SJSA1 (cell line): ENCODE data around the gene MST1. TPM values are rescaled to one million over a fixed set of nuclear protein-coding genes. Genes with fewer than 3 reads are reported as not detected.

Experiments
- DNase-seq, 2 experiments: peaks; one replicate each; pipeline ENCODE4 v3.0.0-alpha.2; 2015 to 2020; ENCODE audit warnings: low spot score in 2 of 2, low read depth in 1 of 2
- H3K27ac ChIP-seq: fragments of 250-450 bp; sonication (Bioruptor Pico); 2 replicates; pipeline ENCODE4 v1.5.1; 2020; ENCODE audit warnings: mild to moderate bottlenecking, moderate library complexity
- H3K27me3 ChIP-seq: fragments of 250-450 bp; sonication (Bioruptor Pico); replicated peaks from 2 replicates; pipeline ENCODE4 v1.5.1; 2020; ENCODE audit warnings: mild to moderate bottlenecking, moderate library complexity
- H3K36me3 ChIP-seq: fragments of 250-450 bp; sonication (Bioruptor Pico); 2 replicates; pipeline ENCODE4 v1.5.1; 2020; ENCODE audit warnings: mild to moderate bottlenecking
- H3K4me1 ChIP-seq: fragments of 250-450 bp; sonication (Bioruptor Pico); replicated peaks from 2 replicates; pipeline ENCODE4 v1.6.1; 2021; ENCODE audit warnings: mild to moderate bottlenecking
- H3K4me3 ChIP-seq: fragments of 250-450 bp; sonication (Bioruptor Pico); 2 replicates; pipeline ENCODE4 v1.5.1; 2020; ENCODE audit warnings: mild to moderate bottlenecking
- H3K9me3 ChIP-seq: fragments of 250-450 bp; sonication (Bioruptor Pico); replicated peaks from 2 replicates; pipeline ENCODE4 v1.5.1; 2020; ENCODE audit warnings: mild to moderate bottlenecking
- total RNA-seq: library from RNA; depleted of rRNA; stranded (reverse); fragments of >200 nt; shearing (Covaris generic); gene quantifications from 2 replicates; pipeline ENCODE4 v1.2.3, GENCODE V29; 2014

The MST1 gene
- total RNA-seq, 1 experiment from 2014 or later: 0.50 TPM

DNA sequence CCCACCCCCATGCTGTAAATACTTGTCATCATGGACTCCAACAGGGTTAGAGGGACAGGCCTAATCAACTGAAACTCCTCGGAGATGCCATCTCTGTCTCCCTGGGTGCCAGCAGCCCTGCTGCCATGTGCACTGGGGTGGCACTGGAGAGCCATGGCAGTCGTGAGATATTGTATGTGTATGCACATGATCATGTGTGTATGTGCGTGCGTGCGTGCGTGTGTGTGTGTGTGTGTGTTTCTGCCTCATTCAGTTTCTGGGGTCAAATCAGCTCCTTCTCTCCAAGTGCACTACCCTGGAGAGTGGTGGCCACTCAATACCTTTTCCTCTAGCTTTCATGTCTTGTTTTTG is 18.4 kb downstream of the MST1 start:
- Histone ChIP-seq H3K4me3 (no peak overlapping the region), H3K4me1 (peaks cover 24% of the 10 kb centered on the region), H3K36me3 (peaks cover 12% of the 10 kb centered on the region), H3K9me3 (no peaks in the 10 kb centered on the region), H3K27ac (no peak overlapping the region), H3K27me3 (no peaks in the 10 kb centered on the region)
- no peak for DNase-seq

DNA sequence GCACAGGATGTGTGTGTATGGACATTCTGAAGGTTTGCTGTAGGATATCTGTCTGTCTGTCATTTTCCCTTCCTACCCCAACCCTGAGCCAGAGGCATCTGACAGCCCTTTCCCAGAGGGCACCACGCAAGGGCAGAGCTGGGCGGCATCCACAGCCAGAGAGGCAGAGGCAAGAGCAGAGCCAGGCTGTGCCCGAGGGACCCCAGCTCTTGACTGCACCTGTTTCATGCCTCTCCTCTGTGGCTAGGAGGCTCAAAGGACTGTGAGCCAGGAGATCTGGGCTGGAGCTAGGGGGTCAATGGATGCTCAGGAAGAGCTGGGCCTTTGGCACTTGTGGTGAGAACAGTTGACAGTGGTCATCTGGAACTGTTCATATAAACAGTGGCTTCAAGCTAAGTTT is 19.9 kb downstream of the MST1 start:
- no peak for DNase-seq
- Histone ChIP-seq H3K27ac (no peak overlapping the region), H3K4me3 (no peak overlapping the region), H3K27me3 (no peaks in the 10 kb centered on the region), H3K9me3 (no peaks in the 10 kb centered on the region), H3K4me1 (peaks cover 17% of the 10 kb centered on the region), H3K36me3 (no peaks in the 10 kb centered on the region)

GRCh38 chr3:49668861-49669260 is 20.4 kb downstream of the MST1 start:
- no peaks in the 10 kb centered on the region for H3K27me3 ChIP-seq
- H3K4me1 ChIP-seq: peaks cover 17% of the 10 kb centered on the region
- H3K36me3 ChIP-seq: no peaks in the 10 kb centered on the region
- no peaks in the 10 kb centered on the region for H3K9me3 ChIP-seq
- no peak for DNase-seq
- no peak overlapping the region for H3K4me3 ChIP-seq
- no peak overlapping the region for H3K27ac ChIP-seq

- peaks cover 15% of the 10 kb centered on the region for H3K4me1 ChIP-seq
- H3K9me3 ChIP-seq: no peaks in the 10 kb centered on the region
- peak in 1 of 2 experiments; percentile 9 for DNase-seq
- H3K27me3 ChIP-seq: no peaks in the 10 kb centered on the region
- H3K36me3 ChIP-seq: no peaks in the 10 kb centered on the region
- H3K27ac ChIP-seq: no peak overlapping the region
- no peak overlapping the region for H3K4me3 ChIP-seq
Measured at GRCh38 chr3:49668414-49668797, 20.9 kb downstream of the MST1 start.

DNA sequence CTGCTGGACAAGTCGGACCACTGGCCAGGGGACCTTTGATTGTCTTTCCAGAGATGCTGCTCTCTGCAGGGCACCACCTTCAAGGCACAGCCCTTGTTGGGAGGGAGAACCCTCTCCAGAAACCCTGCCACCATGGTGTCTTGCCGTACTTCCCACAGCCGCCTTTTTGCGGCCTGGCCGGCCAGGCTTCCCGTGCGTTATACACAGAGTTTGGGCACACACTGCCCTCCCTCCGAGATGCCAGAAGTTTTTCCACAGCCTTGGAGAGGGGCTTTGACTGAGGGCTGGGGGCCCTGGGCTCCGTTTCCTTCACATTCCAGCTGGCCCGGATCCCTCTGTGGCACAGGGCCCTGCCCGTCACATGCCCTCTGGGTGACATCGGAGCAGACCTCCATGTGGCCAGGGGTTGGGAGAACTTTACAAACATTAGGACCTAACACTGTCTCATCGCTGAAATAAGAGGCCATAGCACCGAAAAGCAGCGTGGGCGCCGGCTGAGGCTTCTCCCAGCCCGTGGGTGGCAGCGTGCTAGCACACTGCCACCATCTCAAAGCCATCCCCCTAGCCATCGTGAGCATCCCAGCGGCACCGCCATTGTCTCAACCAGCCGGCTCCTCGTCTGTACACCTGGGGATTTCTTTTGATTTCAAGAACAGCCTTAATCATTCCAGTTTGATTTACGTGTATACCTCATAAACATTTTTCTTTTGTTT is 21.4 kb downstream of the MST1 start:
- Histone ChIP-seq H3K4me1 (peaks cover 11% of the 10 kb centered on the region), H3K27me3 (no peaks in the 10 kb centered on the region), H3K36me3 (no peaks in the 10 kb centered on the region), H3K9me3 (no peaks in the 10 kb centered on the region), H3K27ac (no peak overlapping the region), H3K4me3 (no peak overlapping the region)
- no peak for DNase-seq

DNA sequence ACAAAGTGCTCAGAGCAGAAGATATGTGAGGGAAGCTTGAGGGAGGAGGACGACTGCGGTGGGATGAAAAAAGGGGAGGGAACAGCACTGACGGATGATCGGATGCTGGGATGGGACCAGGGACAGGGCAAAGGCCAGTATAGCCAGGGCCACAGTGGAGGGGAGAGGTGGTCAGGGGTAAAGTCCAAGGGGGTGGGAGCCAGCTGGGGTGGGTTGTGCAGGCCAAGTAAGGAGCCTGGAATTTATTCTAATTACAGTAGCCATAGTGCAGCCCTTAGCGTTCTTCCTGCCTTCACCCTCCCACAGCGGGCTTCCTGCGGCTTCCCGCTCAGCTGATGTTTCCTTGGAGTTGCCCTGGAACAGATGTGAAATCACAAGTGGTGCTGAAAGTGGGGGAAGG is 22.7 kb downstream of the MST1 start:
- no peak for DNase-seq
- H3K9me3 ChIP-seq: no peaks in the 10 kb centered on the region
- no peak overlapping the region for H3K4me3 ChIP-seq
- no peak overlapping the region for H3K27ac ChIP-seq
- no peaks in the 10 kb centered on the region for H3K36me3 ChIP-seq
- H3K27me3 ChIP-seq: no peaks in the 10 kb centered on the region
- peaks cover 11% of the 10 kb centered on the region for H3K4me1 ChIP-seq

DNA sequence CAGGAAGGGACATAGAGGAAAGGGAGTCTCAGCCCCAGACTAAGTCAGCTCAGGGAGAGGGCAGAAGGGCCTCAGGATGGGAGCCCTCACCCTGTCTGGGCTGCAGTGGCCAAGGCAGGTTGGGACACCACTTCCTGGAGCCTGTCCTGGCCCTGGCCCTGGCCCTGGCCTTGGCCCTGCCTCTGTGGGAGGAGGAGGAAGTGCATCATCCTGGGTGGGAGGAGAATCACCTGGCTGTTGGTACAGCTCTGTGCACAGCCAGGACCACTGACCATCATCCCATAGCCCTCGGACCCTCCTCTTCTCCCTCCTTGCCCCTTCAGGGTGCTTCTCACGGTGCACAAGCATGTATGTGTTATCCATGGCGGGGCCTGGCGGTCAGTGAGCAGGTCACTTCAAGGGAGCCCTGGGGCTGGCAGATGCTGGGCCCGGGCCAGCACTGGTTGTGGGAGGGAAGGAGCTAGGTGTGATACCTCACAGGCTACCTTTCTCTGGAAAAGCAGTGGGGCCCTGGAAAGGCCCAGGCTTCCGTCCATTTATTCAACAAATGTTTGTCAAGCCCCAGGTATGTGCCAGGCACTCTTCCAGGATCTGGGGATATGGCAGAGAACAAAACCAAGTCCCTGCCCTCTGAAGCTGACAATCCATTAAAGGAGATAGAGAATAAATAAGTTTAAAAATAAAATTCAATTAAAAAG is 23.3 kb downstream of the MST1 start:
- Histone ChIP-seq H3K4me1 (peaks cover 11% of the 10 kb centered on the region), H3K4me3 (no peak overlapping the region), H3K27me3 (no peaks in the 10 kb centered on the region), H3K36me3 (no peaks in the 10 kb centered on the region), H3K9me3 (no peaks in the 10 kb centered on the region), H3K27ac (no peak overlapping the region)
- no peak for DNase-seq

- no peaks in the 10 kb centered on the region for H3K27me3 ChIP-seq
- DNase-seq: no peak
- H3K9me3 ChIP-seq: no peaks in the 10 kb centered on the region
- H3K4me1 ChIP-seq: peaks cover 10% of the 10 kb centered on the region
- no peak overlapping the region for H3K27ac ChIP-seq
- no peaks in the 10 kb centered on the region for H3K36me3 ChIP-seq
- no peak overlapping the region for H3K4me3 ChIP-seq
Measured at GRCh38 chr3:49664300-49664699, 25.0 kb downstream of the MST1 start.

- H3K4me1 ChIP-seq: peaks cover 6% of the 10 kb centered on the region
- no peaks in the 10 kb centered on the region for H3K27me3 ChIP-seq
- no peak for DNase-seq
- no peaks in the 10 kb centered on the region for H3K36me3 ChIP-seq
- H3K27ac ChIP-seq: no peak overlapping the region
- no peaks in the 10 kb centered on the region for H3K9me3 ChIP-seq
- H3K4me3 ChIP-seq: no peak overlapping the region
Measured at GRCh38 chr3:49663831-49664230, 25.4 kb downstream of the MST1 start.

DNA sequence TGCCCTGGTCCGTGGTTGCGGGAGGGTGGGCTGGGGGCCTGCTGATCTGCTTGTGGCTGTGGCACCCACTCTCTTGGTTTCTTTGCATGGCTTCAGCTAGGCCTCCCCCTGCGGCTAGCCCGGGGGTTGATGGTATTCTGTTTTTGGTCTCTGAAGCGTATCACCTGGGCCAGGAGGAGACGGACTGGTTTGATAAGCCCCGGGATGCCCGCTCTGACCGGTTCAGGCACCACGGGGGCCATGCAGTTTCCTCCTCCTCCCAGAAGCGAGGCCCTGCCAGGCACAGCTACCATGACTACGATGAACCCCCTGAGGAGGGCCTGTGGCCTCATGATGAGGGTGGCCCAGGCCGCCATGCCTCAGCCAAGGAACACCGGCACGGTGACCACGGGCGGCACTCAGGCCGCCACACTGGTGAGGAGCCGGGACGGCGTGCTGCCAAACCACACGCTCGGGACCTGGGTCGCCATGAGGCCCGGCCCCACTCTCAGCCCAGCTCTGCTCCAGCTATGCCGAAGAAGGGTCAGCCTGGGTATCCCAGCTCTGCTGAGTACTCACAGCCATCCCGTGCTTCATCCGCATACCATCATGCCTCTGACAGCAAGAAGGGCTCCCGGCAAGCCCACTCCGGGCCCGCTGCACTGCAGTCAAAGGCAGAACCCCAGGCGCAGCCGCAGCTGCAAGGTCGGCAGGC is 26.4 kb downstream of the MST1 start:
- DNase-seq: no peak
- Histone ChIP-seq H3K27ac (no peak overlapping the region), H3K27me3 (no peaks in the 10 kb centered on the region), H3K36me3 (no peaks in the 10 kb centered on the region), H3K9me3 (no peaks in the 10 kb centered on the region), H3K4me3 (no peak overlapping the region), H3K4me1 (no peaks in the 10 kb centered on the region)

GRCh38 chr3:49662021-49662420 is 27.3 kb downstream of the MST1 start:
- Histone ChIP-seq H3K4me3 (no peak overlapping the region), H3K27ac (no peak overlapping the region), H3K36me3 (no peaks in the 10 kb centered on the region), H3K9me3 (no peaks in the 10 kb centered on the region), H3K27me3 (no peaks in the 10 kb centered on the region), H3K4me1 (no peaks in the 10 kb centered on the region)
- DNase-seq: no peak

- Histone ChIP-seq H3K36me3 (no peaks in the 10 kb centered on the region), H3K27ac (no peak overlapping the region), H3K9me3 (no peaks in the 10 kb centered on the region), H3K27me3 (no peaks in the 10 kb centered on the region), H3K4me3 (no peak overlapping the region), H3K4me1 (no peaks in the 10 kb centered on the region)
- DNase-seq: no peak
Measured at GRCh38 chr3:49661281-49661680, 28.0 kb downstream of the MST1 start.

DNA sequence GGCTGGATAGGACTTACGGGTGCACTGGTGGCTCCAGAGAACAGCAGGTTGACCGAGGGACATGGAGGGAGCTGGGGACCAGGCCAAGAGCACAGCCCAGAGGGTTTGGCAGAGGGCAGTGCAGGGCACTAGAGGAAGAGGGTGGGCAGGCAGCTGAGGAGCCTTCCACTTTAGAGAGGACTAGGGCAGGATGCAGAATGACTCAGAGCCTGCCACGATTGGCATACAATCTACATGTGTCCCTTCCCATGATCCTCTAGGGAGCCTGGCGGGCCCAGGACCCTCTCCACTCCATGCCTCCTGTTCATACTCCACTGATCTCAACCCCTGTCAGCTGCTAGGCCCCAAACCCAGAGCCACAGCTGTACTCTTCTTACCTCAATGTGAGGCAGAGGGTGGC is 29.5 kb downstream of the MST1 start:
- DNase-seq: no peak
- no peak overlapping the region for H3K27ac ChIP-seq
- no peaks in the 10 kb centered on the region for H3K27me3 ChIP-seq
- H3K4me1 ChIP-seq: no peaks in the 10 kb centered on the region
- H3K9me3 ChIP-seq: no peaks in the 10 kb centered on the region
- no peaks in the 10 kb centered on the region for H3K36me3 ChIP-seq
- no peak overlapping the region for H3K4me3 ChIP-seq

GRCh38 chr3:49658711-49659110 is 30.6 kb downstream of the MST1 start:
- no peaks in the 10 kb centered on the region for H3K4me1 ChIP-seq
- no peak for DNase-seq
- no peak overlapping the region for H3K27ac ChIP-seq
- H3K4me3 ChIP-seq: no peak overlapping the region
- H3K27me3 ChIP-seq: no peaks in the 10 kb centered on the region
- H3K9me3 ChIP-seq: no peaks in the 10 kb centered on the region
- no peaks in the 10 kb centered on the region for H3K36me3 ChIP-seq
